Endothelial cell of coronary artery (primary cell): ENCODE data around the gene RAB4A. TPM values are rescaled to one million over a fixed set of nuclear protein-coding genes. Genes with fewer than 3 reads are reported as not detected.

ENCODE experiments used
- total RNA-seq: library from RNA; depleted of rRNA; stranded (reverse); fragments of >200 nt; gene quantifications from 2 replicates; pipeline ENCODE4 v1.2.3, GENCODE V29; 2014

Gene RAB4A, protein sequence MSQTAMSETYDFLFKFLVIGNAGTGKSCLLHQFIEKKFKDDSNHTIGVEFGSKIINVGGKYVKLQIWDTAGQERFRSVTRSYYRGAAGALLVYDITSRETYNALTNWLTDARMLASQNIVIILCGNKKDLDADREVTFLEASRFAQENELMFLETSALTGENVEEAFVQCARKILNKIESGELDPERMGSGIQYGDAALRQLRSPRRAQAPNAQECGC
- total RNA-seq, result 20.1 and 21.1 TPM in 2 replicates

GRCh38 chr1:229270547-229271447 is at the start of gene RAB4A:
Gene RAB4A (plus strand): TSS chr1:229271111. CDS start chr1:229271340, 229 bp downstream.

DNA sequence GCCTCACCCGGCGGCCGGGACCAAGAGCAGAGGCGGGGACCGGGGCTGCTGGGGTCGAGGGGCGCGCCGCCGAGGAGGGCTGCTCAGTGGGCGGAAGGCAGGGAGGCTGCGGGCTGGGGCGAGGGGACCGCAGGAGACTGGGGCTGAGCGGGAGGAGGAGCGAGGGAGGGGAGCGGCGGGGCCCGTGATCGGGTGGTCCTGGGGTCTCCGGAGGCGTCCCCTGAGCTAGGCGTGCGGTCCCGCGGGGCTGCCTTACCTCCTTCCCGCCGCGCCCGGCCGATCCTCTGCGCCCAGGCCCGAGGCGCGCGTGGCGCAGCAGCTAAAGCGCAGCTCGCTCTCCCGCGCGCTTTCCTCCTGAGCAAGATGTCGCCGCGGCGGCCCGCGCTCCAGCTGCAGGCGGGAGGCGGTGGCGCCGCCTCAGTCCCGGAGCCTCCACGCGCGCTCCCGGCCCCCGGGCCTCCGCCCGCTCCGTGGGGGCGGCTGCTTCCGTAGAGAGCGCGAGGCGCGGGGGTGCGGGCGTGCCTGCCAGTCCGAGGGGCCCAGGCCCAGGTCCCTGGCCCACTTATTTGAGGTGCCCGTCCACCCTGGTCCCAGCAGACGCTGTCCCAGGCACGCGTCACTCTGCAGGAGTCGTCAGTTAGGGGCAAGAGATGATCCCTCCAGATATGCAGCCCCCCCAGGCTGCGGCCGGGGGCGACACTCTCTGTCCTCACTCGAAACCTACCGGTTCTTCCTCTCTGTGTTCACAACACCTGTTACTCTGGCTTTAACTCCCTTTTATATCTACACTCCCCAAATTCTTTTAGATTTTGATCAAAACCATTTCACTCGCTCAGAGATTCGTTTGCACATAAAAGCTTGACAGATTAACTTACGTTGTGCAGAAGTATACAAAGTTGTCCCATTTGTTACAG is 72.0 kb downstream of the RAB4A start, which contains the start of gene CCSAP:
Gene CCSAP (minus strand): TSS at position 392 of the 914 bp plus-strand sequence. CDS start 582 bp downstream, outside the sequence.

Other genes with a start within 250 kb of the RAB4A start
- gene CCSAP, start 71.9 kb downstream of the RAB4A start, total RNA-seq, result 5.4 and 6.1 TPM in 2 replicates
- gene ACTA1, start 163.0 kb downstream of the RAB4A start, total RNA-seq, result not detected in 2 replicates
- gene NUP133, start 237.2 kb downstream of the RAB4A start, total RNA-seq, result 29.8 and 32.5 TPM in 2 replicates